Measurements from ENCODE around the gene MGAT5.

Gene MGAT5

GRCh38 chr2:134368009-134368817, 114.3 kb downstream of the MGAT5 start:
- no peak for DNase-seq (ENCODE audit: low read depth)

- no peak for DNase-seq (ENCODE audit: low read depth)
Measured at GRCh38 chr2:134369220-134369902, 115.5 kb downstream of the MGAT5 start.

GRCh38 chr2:134370655-134371445, 117.0 kb downstream of the MGAT5 start:
- no peak for DNase-seq (ENCODE audit: low read depth)

- no peak for DNase-seq (ENCODE audit: low read depth)
Measured at GRCh38 chr2:134372141-134372540, 118.3 kb downstream of the MGAT5 start.

- DNase-seq (ENCODE audit: low read depth), result peak; percentile 19
Measured at GRCh38 chr2:134372611-134373131, 118.8 kb downstream of the MGAT5 start.

GRCh38 chr2:134375935-134376334, 122.1 kb downstream of the MGAT5 start:
- peak; percentile 40 for DNase-seq (ENCODE audit: low read depth)

- DNase-seq (ENCODE audit: low read depth), result no peak
Measured at GRCh38 chr2:134377730-134378129, 123.9 kb downstream of the MGAT5 start.

GRCh38 chr2:134379293-134379692, 125.4 kb downstream of the MGAT5 start:
- DNase-seq (ENCODE audit: low read depth), result no peak

GRCh38 chr2:134379722-134380121, 125.8 kb downstream of the MGAT5 start:
- DNase-seq (ENCODE audit: low read depth), result no peak

- DNase-seq (ENCODE audit: low read depth), result no peak
Measured at GRCh38 chr2:134381141-134381540, 127.3 kb downstream of the MGAT5 start.

- no peak for DNase-seq (ENCODE audit: low read depth)
Measured at GRCh38 chr2:134384131-134384530, 130.3 kb downstream of the MGAT5 start.

- DNase-seq (ENCODE audit: low read depth), result no peak
Measured at GRCh38 chr2:134385195-134385594, 131.3 kb downstream of the MGAT5 start.

- no peak for DNase-seq (ENCODE audit: low read depth)
Measured at GRCh38 chr2:134386310-134386709, 132.4 kb downstream of the MGAT5 start.

- no peak for DNase-seq (ENCODE audit: low read depth)
Measured at GRCh38 chr2:134389381-134389780, 135.5 kb downstream of the MGAT5 start.

- DNase-seq (ENCODE audit: low read depth), result no peak
Measured at GRCh38 chr2:134391751-134392160, 137.9 kb downstream of the MGAT5 start.

- DNase-seq (ENCODE audit: low read depth), result no peak
Measured at GRCh38 chr2:134392442-134393074, 138.7 kb downstream of the MGAT5 start.

GRCh38 chr2:134393075-134393461, 139.2 kb downstream of the MGAT5 start:
- DNase-seq (ENCODE audit: low read depth), result peak; percentile 11

- DNase-seq (ENCODE audit: low read depth), result no peak
Measured at GRCh38 chr2:134395779-134396178, 141.9 kb downstream of the MGAT5 start.

GRCh38 chr2:134396493-134396892, 142.6 kb downstream of the MGAT5 start:
- no peak for DNase-seq (ENCODE audit: low read depth)

- DNase-seq (ENCODE audit: low read depth), result no peak
Measured at GRCh38 chr2:134397146-134397896, 143.4 kb downstream of the MGAT5 start.

GRCh38 chr2:134398300-134398699, 144.4 kb downstream of the MGAT5 start:
- DNase-seq (ENCODE audit: low read depth), result no peak
